Middle frontal gyrus (tissue), 1 donor: ENCODE data around the gene NDUFS8.
A peak's percentile ranks its signal among the peaks of the same experiment; 100 is the strongest.
"Not testable (repeated sequence)": the region's sequence is repeated elsewhere in the genome, so short reads cannot be mapped to it uniquely, and the experiment has no call there.

Source experiments
- DNase-seq: peaks from one replicate; pipeline ENCODE4 v3.0.0-alpha.2; 2015; ENCODE audit warnings: low spot score; ENCODE audit errors: extremely low spot score

NDUFS8 gene

DNA sequence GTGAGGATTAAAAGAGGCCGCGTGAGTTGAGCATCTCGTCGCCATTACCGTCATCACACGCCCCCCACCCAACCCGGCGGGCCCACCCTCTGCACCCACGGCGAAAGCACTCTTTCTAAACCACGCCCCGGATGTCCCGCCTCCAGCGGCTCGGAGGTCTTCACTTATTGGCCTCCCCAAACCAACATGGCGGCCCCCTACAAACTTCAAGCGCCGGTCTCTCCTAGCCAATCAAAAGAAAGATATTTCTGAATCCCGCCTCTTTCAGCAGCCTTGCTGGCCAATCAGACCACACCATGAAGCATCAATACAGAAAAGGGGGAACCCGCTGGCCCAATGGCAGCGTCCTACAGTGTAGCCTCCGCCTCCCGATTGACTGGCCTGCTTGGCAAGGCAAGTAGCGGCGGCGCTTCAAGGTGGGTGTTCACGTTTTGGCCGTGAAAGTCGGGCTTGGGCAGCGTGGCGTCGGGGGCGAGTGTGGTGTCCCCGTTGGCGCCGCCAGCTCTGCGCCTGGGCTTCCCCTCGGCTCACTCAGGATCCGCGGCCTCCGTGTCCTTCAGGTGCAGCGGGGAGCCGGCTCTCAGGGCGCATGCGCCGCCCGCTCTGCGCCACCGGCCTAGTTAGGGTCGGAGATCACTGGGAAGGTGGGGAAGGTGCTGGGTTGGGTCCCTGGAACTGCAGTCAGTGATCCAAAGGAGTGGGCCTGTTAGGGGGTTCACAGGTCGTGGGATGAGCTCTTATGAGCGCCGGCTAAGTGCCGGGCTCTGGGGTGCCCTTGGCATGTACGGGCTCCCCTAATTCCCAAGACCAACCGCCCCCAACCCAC is at the start of gene NDUFS8:
NDUFS8 (plus strand) TSS at position 364 of the 826 bp plus-strand sequence. CDS start 1,471 bp downstream, outside the sequence.
- DNase-seq, result peak; percentile 98

- not testable (repeated sequence) for DNase-seq
Measured at GRCh38 chr11:67981226-67981625, 49.3 kb upstream of the NDUFS8 start.

GRCh38 chr11:67982255-67982857 is 48.1 kb upstream of the NDUFS8 start:
- not testable (repeated sequence) for DNase-seq

DNA sequence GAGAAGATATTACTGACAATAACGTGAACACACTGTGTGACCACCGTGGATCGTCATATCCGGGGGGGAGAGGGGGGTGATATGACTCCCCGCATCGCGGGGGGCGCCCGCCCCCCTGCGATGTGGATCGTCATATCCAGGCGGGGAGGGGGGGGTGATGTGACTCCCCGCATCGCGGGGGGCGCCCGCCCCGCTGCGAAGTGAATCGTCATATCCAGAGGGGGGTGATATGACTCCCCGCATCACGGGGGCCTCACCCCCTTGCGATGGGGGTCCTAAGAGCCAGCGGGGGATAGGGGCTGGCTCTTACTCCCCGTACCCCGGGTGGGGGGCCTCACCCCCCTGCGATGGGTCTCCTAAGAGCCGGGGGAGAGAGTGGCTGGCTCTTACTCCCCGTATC is 46.5 kb upstream of the NDUFS8 start:
- DNase-seq, result no peak

DNA sequence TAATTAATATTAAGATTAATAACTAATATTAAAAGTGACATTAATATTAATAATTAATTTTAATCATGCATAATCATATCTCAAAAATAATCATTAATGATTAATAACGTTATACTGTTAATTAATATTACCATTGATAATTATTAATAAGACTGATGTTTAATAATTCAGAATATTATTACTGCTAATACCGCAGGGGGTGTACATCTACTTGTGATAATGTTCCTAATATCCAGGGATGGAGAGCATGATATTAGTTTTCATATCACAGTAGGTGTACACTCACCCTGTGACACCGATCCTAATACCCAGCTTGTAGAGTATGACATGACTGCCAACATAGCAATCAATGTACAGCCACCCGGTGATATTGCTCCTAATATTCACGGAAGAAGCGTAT is 45.2 kb upstream of the NDUFS8 start:
- not testable (repeated sequence) for DNase-seq

GRCh38 chr11:67990546-67991346 is 39.7 kb upstream of the NDUFS8 start:
- DNase-seq, result not testable (repeated sequence)

- DNase-seq, result not testable (repeated sequence)
Measured at GRCh38 chr11:67991347-67992121, 38.9 kb upstream of the NDUFS8 start.

DNA sequence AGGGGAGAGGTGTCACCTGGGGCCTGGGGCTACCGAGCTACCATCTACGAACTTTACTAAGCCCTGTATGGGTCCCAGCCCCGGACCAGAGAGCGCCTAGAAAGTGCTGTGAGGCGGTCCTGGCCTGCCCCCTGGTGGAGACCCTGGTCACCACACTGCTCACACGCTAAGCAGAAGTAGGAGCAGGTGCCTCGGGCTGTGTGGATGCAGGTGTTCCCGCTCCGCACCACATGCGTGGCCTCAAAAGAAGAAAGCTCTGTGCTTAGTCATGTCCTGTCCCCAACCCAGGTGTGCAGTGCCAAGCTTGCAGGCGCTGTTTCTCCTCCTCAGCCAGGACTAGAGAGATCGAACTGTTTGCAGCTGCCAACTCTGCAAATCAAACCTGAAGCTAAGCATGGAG is 36.7 kb upstream of the NDUFS8 start:
- not testable (repeated sequence) for DNase-seq

GRCh38 chr11:67994387-67994786 is 36.1 kb upstream of the NDUFS8 start:
- DNase-seq, result not testable (repeated sequence)

DNA sequence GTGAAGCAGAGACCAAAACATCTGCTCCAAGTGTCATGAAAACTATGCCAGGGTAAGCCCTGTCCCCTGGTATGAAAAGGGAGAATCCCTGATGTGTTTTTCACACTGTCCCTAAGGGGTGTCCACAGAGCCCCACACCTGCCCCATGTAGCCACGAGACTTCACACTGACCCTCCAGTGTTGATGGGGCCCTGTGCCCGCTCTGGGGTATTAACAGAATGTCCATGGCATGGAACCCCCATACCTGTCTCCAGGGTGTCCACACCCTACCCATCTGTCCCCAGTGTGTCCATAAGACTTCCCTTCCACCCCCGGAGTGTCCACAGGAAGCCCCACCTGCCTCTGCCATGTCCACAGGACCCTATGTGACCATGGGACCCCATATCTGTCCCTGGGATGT is 35.4 kb upstream of the NDUFS8 start:
- not testable (repeated sequence) for DNase-seq

- not testable (repeated sequence) for DNase-seq
Measured at GRCh38 chr11:67995579-67995978, 34.9 kb upstream of the NDUFS8 start.

- DNase-seq, result no peak
Measured at GRCh38 chr11:67996051-67996450, 34.4 kb upstream of the NDUFS8 start.

GRCh38 chr11:67996622-67997474 is 33.6 kb upstream of the NDUFS8 start:
- DNase-seq, result no peak

DNA sequence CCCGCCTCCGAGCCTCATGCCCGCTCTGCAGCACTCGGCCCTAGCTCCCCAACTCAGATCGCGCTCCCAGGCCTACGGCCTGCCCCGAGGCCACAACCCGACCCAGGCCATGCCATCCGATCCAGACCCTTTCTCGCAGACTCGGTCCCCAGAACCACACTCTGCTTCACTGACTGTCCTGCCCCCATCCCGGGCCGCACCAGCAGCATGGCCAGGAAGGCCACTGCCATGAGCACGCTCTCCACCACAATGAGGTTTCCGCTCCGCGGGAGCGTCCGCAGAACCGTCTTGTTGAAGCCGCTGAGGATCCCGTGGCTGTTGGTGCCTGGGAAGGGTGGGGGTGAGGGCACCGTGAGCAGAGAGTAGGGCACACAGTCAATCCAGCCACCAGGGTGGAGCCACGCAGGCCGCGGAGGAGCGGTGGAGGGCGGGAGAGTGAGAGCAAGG is 33.0 kb upstream of the NDUFS8 start:
- no peak for DNase-seq

GRCh38 chr11:67998150-67999045 is 32.1 kb upstream of the NDUFS8 start:
- DNase-seq, result no peak

DNA sequence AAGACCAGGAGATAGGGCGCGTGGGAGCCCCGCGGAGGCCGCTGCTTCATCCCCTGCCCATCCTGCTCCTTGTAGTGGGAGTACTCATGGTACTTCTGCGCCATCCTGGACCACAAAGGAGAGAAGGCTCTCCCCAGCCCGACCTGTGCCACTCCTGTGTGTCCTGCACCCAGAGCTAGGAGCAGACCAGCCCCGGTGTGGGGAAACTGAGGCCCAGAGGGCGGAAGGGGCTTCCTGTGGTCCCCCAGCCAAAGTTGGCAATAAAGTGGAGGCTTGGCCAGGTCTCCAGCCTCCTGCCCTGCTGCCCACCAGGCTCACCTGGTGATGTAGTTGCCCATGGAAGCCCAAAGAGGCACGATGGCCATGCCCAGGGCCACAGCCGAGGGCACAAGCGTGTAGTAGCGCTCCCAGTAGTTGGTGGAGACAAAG is 31.3 kb upstream of the NDUFS8 start:
- DNase-seq, result no peak

DNA sequence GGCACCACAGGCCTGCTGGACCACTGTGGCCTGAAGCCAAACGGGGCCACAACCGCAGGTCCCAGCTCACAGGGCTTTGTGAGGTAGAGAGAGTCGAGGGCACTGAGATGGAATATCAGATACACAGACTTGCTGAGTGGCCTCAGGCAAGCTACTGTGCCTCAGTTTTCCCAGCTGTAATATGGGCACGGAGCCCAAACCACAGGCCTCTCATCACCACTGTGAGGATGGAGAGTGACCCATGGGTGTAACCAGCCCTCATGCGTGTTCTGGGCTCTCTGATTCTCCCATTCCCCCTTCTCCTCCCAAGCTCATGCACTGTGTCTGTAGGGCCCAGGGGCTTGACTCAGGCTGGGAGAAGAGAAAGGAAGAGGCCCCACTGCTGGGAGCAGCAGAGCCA is 30.8 kb upstream of the NDUFS8 start:
- DNase-seq, result no peak

- no peak for DNase-seq
Measured at GRCh38 chr11:68002575-68002937, 27.9 kb upstream of the NDUFS8 start.
